ENCODE data around the gene LSR.
"Not testable (repeated sequence)": the region's sequence is repeated elsewhere in the genome, so short reads cannot be mapped to it uniquely, and the experiment has no call there.

The LSR gene

DNA sequence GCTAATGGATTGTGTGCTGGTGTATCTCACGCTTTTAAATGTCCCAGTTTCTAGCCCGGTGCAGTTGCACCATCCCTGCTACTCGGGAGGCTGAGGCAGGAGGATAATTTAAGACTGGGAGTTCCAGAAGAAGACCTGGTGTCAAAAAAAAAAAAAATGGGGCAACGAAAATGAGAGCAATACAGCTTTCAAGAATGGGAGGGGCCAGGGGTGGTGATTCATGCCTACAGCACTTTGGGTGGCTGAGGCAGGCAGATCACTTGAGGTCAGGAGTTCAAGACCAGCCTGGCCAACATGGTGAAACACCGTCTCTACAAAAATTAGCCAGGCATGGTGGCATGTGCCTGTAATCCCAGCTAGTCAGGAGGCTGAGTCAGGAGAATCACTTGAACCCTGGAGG, 37.3 kb downstream of the LSR start:
- not testable (repeated sequence) for DNase-seq (ENCODE audit: low read depth)

DNA sequence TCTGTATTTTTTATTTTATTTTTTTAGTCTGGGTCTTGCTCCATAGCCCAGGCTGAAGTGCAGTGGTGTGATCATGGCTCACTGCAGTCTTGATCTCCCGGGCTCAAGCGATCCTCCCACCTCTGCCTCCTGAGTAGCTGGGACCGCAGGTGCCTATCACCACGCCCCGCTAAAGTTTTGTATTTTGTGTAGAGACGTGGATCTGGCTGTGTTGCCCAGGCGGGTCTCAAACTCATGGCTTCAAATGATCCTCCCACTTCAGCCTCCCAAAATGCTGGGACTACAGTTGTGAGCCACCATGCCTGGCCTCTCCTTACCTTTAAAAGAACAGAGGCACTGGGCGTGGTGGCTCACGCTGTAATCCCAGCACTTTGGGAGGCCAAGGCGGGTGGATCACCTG, 38.9 kb downstream of the LSR start:
- no peak for DNase-seq (ENCODE audit: low read depth)

DNA sequence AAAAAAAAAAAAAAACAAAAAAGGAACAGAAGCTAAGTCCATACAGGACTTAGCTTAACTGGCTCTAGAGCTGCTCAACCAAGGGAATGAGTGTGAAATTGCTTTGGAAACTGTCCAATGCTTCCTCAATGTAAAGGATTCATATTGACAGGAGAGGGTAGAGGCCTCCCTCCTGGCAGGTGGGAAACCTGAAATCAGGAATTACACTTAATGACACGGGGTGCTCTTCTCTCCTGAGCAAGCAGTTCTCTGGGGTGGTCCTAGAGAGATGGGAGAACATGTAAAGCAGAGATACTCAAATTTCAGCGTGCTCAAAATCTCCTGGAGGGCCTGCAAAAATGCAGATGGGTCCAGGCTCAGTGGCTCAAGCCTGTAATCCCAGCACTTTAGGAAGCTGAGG, 39.5 kb downstream of the LSR start:
- DNase-seq (ENCODE audit: low read depth) = no peak

DNA sequence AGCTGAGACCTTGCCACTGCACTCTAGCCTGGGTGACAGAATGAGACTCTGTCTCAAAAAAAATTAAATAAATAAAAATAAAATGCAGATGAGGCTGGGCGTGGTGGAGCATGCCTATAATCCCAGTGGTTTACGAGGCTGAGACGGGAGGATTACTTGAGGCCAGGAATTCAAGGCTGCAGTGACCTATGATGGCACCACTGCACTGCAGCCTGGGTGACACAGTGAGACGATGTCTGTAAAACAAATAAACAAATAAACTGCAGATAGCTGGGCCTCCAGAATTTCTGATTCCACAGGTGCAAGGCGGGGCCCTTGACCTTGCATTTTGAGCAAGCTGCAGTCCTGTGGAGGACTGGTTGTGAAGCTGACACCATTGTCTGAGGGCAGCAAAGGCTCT, 40.1 kb downstream of the LSR start:
- no peak for DNase-seq (ENCODE audit: low read depth)

DNA sequence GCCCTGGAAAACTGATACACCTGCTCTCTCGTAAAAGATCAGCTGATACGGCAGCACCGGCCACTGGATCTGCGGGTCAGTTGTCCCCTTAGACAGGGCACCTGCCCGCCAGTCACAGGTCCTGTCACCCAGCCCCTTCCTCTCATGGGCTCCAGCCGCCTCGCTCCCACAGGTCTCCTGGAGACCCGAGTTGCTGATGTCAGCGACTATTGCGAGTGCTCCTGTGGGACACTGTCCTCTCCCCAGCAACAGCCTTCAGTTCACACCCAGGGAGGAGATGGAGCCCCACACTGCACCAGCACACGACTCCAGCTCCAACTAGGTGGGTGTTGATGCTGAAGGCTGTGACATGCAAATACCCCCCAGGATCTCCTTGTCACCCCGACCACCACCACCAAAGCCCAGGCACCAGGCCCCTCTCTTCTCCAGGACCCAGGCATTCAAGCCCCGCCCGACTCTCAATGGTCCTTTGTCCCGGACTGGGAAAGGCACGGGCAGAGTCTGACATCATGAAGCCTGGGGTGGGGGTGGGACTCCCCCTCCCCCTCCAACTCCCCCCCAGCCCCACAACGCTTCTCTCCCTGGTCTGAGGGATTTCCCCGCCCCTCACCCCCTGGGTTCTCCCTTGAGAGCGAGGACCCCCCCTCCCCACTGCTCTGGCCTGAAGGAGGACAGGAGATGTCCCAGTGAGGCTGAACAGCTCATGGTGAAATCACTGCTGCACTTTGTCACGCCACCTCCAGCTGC, 41.8 kb downstream of the LSR start:
- DNase-seq (ENCODE audit: low read depth) = no peak

DNA sequence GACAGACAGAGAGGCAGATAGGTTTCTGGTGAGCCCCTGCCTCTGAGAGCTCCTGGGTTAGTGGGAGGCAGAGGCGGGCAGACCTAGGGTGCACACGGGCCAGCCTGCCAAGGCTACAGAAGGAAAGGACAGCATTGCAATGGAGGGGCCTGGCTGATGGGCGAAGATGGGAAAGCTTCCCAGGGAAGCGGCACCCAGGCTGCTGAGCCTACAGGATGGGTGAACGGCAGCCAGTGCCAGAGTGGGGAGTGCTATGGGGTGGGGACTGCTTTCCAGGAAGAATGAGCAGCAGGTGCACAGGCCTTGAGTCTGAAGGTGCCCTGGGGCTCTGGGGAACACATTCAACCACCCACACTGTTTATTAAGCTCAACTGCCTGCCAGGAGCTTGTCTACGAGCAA, 42.5 kb downstream of the LSR start:
- DNase-seq (ENCODE audit: low read depth) = no peak

DNA sequence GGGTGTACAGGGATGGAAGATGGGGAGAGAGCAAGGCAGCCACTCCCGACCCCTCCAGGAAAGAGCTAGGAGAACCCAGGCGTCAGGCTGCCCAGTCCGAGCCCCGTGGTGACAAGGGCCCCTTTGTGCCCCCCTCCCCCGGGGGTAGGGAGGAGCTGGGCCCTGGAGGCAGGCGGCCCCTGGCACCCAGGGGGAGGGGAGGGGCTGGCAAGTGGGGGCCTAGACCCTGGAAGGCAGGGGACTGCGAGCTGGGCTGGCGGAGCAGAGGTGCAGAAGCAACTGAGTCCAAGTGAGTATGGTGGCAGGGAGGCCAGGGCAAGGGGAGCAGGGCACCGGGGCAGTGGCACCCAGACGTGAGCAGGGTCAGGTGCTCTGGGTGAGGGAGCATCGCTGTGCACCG, 43.1 kb downstream of the LSR start, which contains the start of gene MAG:
MAG (plus strand) TSS at position 246 of the 400 bp plus-strand sequence. CDS start 3,248 bp downstream, outside the sequence.
- no peak for DNase-seq (ENCODE audit: low read depth)

DNA sequence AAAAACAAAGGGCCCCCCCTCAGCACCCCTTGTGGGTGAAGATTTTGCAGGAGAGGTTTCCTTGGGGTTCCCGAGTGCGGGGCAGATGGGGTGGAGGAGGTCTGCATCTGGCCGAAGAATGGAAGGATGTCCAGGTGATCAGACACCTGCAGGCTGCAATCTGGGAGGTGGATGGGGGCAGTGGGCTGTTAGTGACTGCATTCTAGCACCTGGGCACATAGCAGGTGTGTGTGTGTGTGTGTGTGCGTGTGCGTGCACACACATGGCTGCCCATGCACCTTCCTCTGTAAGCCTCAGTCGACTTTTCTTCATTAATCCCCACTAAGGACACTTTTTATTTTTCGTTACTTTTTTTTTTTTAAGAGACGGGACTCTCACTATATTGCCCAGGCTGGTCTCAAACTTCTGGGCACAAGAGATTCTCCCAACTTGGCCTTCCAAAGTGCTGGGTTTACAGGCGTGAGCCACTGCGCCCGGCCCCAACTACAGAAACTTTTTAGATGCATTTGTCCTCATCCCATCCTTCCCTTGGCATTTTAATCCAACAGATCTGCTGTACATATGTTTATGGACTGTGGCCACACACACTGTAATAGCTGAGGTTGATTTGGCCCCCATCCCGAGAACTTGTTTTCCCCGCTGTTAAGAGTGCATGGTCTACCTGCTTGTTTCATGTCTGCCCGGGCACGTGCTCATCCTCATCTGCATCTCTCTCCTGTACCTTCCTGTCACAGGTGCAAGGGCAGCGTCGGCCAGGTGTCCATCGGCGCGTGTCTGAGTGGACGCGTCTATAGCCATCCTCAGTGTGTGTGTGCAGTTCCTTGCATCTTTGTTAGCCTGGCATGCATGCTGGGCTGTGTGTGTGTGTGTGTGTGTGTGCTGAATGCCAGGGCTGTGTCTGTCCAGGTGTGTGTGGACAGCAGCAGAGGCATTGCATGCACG, 43.9 kb downstream of the LSR start:
- DNase-seq (ENCODE audit: low read depth) = no peak

DNA sequence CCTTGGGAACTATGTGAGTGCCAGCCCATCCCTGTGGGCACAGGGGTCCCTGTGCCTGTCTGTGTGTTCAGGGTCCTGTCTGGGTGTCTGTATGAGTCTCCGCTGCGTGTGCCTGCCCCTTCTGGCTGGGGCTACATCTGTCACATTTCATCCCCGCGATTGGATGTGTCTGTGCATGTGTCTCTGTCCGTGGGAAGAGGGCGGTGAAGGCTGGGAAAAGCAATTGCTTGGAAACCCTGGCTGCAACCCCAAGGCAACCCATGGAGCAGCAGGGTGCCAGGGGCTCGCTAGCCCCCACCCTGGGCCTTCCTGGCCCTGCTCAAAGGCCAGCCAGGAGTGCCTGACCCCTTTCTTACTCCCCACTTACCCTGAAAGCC, 44.5 kb downstream of the LSR start:
- no peak for DNase-seq (ENCODE audit: low read depth)

DNA sequence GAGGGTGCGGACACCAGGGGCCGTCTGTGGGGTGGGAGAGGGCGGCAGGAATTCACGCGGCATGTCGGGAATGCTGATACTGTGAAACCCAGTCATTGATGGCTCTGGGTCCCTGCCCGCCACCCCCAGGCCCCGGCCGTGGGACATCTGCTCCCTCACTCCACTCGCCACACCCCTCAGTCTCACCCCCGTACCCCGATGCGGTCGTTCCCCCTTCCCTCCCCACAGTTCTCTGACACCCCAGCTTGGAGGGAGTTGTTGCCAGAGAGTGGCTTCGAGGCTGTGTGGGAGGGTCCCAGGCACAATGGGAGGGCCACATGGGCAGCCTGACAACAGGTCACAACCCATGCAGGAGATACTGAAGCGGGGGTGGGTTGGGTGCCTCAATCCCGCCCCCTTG, 45.0 kb downstream of the LSR start:
- DNase-seq (ENCODE audit: low read depth) = no peak

DNA sequence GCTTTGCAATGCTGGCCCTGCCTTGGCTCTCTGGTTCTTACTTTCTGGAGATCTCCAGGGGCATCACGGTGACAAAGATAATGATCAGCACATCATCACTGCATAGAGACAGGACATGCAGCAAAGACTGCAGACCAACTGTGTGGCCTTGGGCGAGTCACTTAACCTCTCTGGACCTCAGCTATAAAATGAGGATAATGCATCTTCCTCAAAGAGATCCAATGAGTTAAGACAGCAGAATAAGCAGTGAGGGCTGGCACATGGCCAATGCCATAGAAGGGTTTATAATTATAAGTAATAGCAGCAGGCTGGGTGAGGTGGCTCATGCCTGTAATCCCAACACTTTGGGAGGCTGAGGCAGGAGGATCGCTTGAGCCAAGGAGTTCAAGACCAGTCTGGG, 45.5 kb downstream of the LSR start:
- DNase-seq (ENCODE audit: low read depth) = no peak

DNA sequence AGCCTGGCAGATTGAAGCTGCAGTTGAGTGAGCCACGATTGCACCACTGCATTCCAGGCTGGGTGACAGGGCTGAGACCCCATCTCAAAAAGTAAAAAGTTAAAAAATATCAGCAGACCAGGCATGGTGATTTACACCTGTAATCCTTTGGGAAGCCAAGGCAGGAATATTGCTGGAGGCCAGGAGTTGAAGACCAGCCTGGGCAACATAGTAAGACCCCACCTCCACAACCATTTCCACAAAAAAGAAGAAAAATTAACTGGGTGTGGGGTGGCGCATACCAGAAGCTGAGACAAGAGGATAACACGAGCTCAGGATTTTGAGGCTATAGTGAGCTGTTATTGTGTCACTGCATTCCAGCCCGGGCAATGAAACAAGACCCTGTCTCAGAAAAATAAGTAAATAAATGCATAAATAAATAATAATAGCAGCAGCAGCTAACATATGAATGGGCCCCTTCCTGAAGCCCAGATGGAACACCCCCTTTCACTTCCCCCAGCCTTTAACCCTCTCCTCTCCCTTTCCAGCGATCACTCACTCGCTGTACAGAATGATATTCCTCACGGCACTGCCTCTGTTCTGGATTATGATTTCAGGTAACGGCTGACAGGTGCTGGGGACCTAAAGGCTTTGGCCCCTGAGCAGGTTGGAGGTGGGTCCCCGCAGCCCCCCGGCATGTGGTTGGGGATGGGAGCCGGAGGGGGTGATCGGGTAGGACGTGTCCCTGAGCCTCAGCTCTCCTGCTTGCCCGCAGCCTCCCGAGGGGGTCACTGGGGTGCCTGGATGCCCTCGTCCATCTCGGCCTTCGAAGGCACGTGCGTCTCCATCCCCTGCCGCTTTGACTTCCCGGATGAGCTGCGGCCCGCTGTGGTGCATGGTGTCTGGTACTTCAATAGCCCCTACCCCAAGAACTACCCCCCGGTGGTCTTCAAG, 46.3 kb downstream of the LSR start:
- DNase-seq (ENCODE audit: low read depth) = no peak

DNA sequence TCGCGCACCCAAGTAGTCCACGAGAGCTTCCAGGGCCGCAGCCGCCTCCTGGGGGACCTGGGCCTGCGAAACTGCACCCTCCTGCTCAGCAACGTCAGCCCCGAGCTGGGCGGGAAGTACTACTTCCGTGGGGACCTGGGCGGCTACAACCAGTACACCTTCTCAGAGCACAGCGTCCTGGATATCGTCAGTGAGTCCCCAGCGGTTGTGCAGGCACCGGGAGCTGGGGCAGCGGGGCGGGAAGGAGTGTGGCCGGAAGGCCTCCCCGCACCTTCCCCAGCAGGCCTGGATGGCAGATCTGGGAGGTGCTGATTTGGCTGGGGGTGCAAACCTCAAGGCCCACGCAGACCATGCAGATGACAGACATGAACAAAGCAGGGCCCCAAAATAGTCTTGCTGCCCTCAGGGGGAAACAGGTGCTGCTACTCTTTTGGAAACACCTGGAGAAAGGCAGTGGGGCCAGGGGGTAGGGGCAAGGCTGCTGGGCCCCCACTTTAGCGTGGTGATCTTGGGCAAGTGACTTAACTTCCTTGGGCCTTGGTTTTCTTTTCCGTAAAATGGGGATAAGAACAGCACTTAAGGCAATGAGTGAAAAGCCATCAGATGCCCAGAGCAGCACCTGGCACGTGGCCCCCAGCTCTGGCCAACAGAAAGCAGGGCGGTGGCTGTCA, 47.1 kb downstream of the LSR start:
- no peak for DNase-seq (ENCODE audit: low read depth)

DNA sequence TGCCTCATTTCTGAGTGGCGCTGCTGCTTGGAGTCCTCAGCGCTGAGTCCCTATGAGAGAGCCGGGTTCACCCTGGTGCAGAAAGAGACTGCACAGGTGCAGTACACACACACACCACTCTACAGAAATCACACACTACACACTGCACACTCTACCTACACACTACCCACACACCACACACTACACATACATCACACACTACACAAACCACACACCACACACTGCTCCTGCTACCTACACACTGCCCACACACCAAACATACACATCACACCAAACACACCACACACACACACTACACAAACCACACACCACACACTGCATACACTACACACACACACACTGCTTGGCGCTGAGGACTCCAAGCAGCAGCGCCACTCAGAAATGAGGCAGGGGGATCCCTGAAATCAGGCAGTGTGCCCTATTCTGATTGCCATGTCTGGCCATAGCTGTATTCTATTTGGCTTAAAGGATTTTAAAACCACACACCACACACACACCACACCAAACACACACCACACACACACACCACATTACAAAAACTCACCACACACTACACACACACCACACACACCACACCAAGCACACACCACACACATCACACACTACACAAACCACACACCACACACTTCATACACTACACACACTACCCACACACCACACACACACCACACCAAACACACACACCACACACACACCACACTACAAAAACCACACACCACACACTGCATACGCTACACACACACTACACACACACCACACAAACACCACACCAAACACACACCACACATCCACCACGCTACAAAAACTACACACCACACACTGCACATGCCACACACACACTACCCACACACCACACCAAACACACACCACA, 48.1 kb downstream of the LSR start:
- DNase-seq (ENCODE audit: low read depth) = no peak

DNA sequence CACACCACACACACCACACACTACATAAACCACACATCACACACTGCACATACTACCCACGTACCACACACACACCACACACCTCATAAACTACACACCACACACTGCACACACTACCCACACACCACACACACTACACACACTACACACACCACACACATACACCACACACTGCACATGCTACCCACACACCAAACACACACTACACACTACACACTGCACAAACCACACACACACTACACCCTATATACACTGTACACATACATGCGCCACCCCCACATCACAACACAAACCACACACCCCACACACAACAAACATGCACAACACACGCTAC, 48.7 kb downstream of the LSR start:
- no peak for DNase-seq (ENCODE audit: low read depth)

DNA sequence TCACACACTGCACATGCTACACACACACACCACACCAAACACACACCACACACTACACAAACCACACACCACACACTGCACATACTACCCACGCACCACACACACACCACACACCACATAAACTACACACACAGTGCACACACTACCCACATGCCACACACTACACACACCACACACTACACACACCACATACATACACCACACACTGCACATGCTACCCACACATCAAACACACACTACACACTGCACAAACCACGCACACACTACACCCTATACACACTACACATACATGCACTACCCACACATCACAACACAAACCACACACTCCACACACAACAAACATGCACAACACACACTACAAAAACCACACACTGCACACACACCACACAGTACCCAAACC, 49.1 kb downstream of the LSR start:
- no peak for DNase-seq (ENCODE audit: low read depth)

DNA sequence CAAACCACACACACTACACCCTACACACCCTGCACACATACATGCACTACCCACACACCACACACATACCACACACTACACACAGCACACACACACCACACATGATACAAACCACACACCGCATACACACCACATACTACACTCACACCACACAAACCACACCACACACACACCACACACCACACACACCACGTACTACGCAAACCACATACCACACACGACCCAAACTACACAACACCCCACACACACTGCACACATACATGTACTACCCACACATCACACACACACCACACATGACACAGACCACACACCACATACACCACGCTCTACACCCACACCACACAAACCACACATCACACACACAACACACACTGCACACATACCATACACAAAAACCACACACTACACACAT, 49.8 kb downstream of the LSR start:
- DNase-seq (ENCODE audit: low read depth) = no peak

DNA sequence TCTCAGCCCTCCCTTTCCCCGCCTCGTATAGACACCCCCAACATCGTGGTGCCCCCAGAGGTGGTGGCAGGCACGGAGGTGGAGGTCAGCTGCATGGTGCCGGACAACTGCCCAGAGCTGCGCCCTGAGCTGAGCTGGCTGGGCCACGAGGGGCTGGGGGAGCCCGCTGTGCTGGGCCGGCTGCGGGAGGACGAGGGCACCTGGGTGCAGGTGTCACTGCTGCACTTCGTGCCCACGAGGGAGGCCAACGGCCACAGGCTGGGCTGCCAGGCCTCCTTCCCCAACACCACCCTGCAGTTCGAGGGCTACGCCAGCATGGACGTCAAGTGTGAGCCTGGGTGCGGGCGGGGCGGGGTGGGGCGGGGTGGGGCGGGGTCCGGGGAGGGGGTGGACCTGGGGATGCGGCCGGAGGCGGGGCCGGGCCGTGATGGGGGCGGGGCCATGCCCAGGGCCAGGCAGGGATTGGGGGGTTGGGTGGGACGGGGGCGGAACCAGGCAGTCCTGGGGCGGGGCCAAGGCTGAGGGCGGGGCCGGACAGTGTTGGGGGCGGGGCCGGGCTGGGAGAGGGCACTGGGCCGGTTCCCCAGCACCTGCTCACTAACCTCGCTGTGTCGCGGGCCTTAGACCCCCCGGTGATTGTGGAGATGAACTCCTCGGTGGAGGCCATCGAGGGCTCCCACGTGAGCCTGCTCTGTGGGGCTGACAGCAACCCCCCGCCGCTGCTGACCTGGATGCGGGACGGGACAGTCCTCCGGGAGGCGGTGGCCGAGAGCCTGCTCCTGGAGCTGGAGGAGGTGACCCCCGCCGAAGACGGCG, 50.9 kb downstream of the LSR start:
- DNase-seq (ENCODE audit: low read depth) = no peak

DNA sequence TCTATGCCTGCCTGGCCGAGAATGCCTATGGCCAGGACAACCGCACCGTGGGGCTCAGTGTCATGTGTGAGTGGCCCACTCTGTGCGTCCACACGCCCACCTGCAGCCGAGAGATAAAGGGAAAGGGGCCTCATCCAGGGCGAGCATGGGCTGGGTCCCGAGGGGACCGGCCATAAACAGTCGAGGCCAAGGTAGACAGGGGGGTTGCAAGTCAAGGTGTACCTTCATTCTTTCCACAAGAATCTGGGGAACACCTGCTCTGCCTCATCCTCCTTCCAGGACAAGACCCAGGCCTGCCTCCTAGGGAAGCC, 51.5 kb downstream of the LSR start:
- no peak for DNase-seq (ENCODE audit: low read depth)

DNA sequence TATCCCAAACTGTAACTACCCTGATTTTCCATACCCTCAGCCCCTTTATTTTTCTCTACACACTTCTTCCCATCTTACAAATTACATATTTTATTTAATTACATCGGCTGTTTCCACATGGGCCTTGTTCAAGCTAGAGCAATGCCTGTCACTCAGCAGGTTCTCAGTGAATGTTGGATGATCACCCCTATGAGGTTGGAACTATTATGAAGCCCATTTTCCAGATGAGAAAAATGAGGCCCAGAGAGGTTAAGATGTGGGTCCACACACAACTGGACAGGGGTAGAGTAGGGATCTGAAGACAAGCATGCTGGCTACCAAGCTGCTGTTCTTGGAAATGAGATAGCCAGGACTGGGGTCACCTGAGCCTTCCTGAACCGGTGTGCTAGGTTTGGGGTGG, 53.2 kb downstream of the LSR start:
- DNase-seq (ENCODE audit: low read depth) = no peak

All from stimulated activated CD8-positive, alpha-beta memory T cell treated with anti-CD3 and anti-CD28 coated beads, Interleukin-4, amount 100 ng/mL, for 24 hours (primary cell).